GM12875 (cell line): ENCODE measurements around the gene BRIP1.

Source experiments
- H3K4me3 ChIP-seq: one replicate; pipeline ENCODE4 v1.5.1; 2011; ENCODE audit warnings: low read depth, low read length, control low read depth
- TF ChIP-seq, protein P1 (sequence below): IDR thresholded peaks from 2 replicates; pipeline ENCODE4 v1.5.1; 2011; ENCODE audit warnings: low read depth, mild to moderate bottlenecking, control low read depth, inconsistent platforms, low read length, moderate library complexity, borderline replicate concordance; ENCODE audit not compliant: insufficient read depth

The BRIP1 gene

DNA sequence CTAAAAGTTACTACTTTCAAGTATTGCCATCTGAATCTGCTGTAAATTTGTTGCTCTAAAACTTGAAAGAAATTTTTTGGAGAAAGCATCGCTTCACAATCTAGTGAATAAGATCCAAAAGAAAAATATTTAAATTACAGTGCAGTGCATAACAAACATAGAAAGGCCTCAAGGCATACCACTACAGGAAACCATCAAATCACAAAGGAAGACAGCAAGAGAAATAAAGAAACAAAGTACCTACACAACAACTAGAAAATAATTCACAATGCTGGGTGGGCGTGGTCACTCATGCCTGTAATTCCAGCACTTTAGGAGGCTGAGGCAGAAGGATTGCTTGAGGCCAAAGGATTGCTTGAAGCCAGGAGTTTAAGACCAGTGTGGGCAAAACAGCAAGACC is 104.9 kb downstream of the BRIP1 start:
- TF ChIP-seq, protein P1, sequence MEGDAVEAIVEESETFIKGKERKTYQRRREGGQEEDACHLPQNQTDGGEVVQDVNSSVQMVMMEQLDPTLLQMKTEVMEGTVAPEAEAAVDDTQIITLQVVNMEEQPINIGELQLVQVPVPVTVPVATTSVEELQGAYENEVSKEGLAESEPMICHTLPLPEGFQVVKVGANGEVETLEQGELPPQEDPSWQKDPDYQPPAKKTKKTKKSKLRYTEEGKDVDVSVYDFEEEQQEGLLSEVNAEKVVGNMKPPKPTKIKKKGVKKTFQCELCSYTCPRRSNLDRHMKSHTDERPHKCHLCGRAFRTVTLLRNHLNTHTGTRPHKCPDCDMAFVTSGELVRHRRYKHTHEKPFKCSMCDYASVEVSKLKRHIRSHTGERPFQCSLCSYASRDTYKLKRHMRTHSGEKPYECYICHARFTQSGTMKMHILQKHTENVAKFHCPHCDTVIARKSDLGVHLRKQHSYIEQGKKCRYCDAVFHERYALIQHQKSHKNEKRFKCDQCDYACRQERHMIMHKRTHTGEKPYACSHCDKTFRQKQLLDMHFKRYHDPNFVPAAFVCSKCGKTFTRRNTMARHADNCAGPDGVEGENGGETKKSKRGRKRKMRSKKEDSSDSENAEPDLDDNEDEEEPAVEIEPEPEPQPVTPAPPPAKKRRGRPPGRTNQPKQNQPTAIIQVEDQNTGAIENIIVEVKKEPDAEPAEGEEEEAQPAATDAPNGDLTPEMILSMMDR, result no peak
- H3K4me3 ChIP-seq, result no peak overlapping the region

DNA sequence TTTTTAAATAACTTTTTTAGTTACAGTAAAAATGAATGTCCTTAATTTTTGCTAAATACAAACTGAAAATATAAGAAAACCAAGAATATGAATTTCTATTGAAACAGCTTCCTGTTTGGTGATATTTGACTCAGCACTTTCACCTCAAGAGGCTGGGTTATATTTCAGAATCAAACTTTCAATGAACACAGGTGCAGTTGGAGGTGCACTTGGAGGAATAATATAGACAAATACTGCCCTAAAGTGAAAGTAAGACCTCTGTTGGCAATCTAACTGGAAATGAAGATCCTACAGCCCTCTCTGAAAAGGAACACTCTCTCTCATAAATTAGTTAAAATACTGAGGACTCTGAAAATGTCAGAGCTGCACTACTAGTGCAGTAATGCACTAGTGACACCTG is 106.2 kb downstream of the BRIP1 start:
- no peak overlapping the region for H3K4me3 ChIP-seq
- TF ChIP-seq, protein P1, result no peak

DNA sequence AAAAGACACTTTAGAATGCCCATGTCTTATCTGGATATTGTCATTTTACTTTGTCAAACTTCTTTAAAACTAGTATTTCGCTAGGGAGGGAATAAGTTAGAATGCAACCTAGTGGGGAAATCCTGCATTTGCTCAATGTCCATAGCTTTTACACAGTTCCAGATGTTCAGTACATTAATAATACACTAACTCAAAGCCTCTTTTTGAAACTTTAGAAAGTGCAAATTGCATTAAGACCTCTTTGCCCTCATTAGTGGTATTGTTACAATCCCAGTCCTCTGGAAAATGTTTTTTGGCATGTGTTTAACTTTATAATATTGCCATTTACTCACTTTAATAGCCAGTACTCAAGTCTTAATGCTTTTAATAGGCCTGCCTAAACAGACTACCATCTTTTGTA is 106.8 kb downstream of the BRIP1 start:
- no peak overlapping the region for H3K4me3 ChIP-seq
- TF ChIP-seq, protein P1, result no peak

DNA sequence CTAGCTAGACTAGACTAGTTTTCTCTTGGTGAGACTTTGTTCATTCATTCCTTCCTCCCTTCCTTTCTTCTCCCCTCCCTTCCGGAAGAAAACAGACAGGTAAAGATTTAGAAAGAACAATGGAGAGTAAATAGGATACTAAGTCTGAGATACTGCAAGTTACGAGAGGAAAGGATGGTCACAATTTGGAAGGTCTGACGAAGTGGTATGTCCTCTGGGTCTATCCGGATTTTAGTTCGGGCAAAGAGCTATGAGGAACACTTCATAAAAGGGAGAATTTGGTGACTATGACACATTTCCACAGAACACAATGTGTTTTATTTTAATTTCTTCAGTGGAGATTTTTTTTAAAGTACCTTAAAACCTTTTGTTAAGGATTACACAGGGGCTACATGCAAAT is 107.7 kb downstream of the BRIP1 start:
- TF ChIP-seq, protein P1, result no peak
- no peak overlapping the region for H3K4me3 ChIP-seq

DNA sequence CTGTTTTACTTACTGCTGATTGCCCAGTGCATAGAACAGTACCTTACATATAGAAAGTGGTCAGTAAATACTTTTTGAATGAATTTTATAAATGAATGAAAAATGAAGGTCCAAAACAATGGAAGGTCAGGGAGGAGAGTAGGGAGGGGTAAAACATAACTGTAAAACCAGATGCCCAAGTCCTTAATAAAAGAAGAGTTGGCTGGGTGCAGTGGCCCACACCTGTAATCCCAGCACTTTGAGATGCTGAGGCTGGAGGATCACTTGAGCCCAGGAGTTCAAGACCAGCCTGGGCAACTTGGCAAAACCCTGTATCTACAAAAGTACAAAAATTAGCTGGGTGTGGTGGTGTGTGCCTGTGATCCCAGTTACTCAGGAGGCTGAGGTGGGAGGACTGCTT is 108.2 kb downstream of the BRIP1 start:
- TF ChIP-seq, protein P1, result no peak
- H3K4me3 ChIP-seq, result no peak overlapping the region

DNA sequence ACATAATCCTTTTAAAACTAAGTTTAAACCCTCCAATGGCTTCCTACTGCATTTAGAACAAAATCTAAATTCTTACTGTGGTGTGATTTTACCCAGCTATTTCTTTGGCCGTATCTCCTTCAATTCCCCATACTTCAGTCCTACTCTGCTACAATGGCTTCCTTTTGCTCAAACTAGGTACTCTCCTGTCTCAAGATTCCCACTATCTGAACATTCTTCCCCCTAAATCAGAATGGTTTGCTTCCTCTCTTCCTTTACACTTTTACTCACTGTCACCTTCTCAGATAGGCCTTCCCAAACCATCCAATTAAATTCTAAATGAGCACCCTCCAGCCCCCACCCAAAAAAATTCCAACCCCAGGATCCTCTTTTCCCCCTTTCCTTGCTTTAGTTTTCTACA is 109.2 kb downstream of the BRIP1 start:
- H3K4me3 ChIP-seq, result no peak overlapping the region
- TF ChIP-seq, protein P1, result no peak

DNA sequence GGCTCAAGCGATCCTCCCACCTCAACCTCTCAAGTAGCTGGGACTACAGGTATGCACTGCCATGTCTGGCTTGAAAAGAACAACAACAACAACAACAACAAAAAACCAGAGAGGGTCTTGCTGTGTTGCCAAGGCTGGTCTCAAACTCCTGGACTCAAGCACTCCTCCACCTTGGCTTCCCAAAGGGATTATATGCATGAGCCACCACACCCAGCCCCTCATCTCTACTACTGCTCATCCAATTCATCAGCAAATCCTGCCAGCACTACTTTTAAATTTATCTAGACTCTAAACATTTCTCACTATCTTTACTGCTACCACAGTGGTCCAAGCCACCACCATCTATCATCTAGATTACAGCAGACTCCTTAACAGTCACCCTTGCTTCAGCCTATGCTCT is 109.6 kb downstream of the BRIP1 start:
- no peak overlapping the region for H3K4me3 ChIP-seq
- TF ChIP-seq, protein P1, result no peak
